SK-N-SH treated with all-trans-retinoic acid at 6 μM for 48 hours (cell line): Measurements from ENCODE around the gene ULK4.

Experiments used
- OSR1 ChIP-seq: fragments of 250-450 bp; sonication (Bioruptor Pico); IDR thresholded peaks from 2 replicates; pipeline ENCODE4 v1.8.0; 2022; ENCODE audit warnings: moderate library complexity, mild to moderate bottlenecking, inconsistent platforms
- TCF4 ChIP-seq: fragments of 250-450 bp; sonication (Bioruptor Pico); IDR thresholded peaks from 2 replicates; pipeline ENCODE4 v1.8.0; 2021; ENCODE audit warnings: mild to moderate bottlenecking, moderate library complexity, borderline replicate concordance
- ZFP30 ChIP-seq: fragments of 450-650 bp; formaldehyde crosslinking; IDR thresholded peaks from 2 replicates; pipeline ENCODE4 v1.5.0; 2022; ENCODE audit warnings: mild to moderate bottlenecking, moderate library complexity
- TF ChIP-seq, protein P1 (sequence below): fragments of 250-450 bp; sonication (Bioruptor Pico); IDR thresholded peaks from 2 replicates; pipeline ENCODE4 v1.8.0; 2020; ENCODE audit warnings: mild to moderate bottlenecking, moderate library complexity, borderline replicate concordance
- TF ChIP-seq, protein P2 (sequence below): fragments of 250-450 bp; sonication (Bioruptor Pico); IDR thresholded peaks from 2 replicates; pipeline ENCODE4 v1.5.1; 2020; ENCODE audit warnings: low read depth, mild to moderate bottlenecking, moderate library complexity

DNA sequence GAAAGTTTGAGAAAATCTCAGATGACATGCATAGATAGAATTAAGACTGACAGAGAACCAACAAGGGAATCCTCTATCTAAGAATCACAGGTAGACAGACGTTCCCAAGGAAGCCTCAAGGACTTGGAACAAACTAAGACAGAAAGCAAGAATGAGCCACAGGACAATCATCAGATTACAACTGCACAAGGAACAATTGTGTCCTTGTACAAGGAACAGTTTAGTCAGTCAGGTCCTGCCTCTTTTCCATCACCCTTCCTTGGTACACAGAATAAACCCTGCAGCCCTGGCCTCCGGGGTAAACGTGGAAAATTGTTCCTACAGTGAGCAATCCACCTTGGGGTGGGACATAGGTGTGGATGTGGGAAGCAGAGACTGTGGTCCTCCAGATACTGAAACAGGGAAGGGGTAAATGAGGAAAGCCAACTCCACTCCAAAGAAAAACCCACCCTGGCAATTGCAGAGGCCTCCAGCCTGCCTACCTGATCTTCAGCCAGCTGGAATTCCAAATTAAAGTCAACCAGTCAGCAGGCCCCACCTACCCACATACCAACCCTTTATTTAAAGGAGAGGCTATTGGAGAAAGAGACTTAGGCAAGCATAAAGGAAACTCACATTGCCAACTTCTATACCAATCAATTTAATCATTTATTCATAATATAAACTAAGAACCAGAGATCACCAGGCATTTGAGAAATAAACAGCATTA, 73.4 kb downstream of the ULK4 start:
- TF ChIP-seq ZFP30 (CRISPR knock-in tag) (no peak), TCF4 (CRISPR knock-in tag) (no peak), OSR1 (CRISPR knock-in tag) (no peak)
- TF ChIP-seq, protein P1, sequence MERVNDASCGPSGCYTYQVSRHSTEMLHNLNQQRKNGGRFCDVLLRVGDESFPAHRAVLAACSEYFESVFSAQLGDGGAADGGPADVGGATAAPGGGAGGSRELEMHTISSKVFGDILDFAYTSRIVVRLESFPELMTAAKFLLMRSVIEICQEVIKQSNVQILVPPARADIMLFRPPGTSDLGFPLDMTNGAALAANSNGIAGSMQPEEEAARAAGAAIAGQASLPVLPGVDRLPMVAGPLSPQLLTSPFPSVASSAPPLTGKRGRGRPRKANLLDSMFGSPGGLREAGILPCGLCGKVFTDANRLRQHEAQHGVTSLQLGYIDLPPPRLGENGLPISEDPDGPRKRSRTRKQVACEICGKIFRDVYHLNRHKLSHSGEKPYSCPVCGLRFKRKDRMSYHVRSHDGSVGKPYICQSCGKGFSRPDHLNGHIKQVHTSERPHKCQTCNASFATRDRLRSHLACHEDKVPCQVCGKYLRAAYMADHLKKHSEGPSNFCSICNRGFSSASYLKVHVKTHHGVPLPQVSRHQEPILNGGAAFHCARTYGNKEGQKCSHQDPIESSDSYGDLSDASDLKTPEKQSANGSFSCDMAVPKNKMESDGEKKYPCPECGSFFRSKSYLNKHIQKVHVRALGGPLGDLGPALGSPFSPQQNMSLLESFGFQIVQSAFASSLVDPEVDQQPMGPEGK (CRISPR knock-in tag) = no peak
- TF ChIP-seq, protein P2, sequence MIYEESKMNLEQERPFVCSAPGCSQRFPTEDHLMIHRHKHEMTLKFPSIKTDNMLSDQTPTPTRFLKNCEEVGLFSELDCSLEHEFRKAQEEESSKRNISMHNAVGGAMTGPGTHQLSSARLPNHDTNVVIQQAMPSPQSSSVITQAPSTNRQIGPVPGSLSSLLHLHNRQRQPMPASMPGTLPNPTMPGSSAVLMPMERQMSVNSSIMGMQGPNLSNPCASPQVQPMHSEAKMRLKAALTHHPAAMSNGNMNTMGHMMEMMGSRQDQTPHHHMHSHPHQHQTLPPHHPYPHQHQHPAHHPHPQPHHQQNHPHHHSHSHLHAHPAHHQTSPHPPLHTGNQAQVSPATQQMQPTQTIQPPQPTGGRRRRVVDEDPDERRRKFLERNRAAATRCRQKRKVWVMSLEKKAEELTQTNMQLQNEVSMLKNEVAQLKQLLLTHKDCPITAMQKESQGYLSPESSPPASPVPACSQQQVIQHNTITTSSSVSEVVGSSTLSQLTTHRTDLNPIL (CRISPR knock-in tag) = no peak
